ENCODE measurements around the gene ESRP2. TPM values are rescaled to one million over a fixed set of nuclear protein-coding genes. Genes with fewer than 3 reads are reported as not detected.

The ESRP2 gene
- total RNA-seq, 1 donor from 2014 or later: 5.4 TPM

DNA sequence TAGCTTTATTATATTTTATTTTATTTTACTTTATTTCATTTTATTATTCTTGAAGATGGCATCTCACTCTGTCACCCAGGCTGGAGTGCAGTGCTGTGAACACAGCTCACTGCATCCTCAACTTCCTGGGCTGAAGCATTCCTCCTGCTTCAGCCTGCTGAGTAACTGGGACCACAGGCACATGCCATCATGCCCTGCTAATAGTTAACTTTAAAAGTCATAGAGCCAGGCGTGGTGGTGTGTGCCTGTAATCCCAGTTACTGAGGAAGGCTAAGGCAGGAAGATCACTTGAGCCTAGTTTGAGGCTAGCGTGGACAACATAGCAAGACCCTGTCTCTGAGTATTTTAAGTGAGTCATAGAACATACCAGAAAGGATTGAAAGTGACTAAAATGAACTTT lies 38.7 kb downstream of the ESRP2 start:
- no peaks in the 10 kb centered on the region for H3K27me3 Mint-ChIP-seq (ENCODE audit: insufficient read depth, low read depth)
- H3K9me3 Mint-ChIP-seq: no peaks in the 10 kb centered on the region
- H3K4me2 ChIP-seq: no peak overlapping the region
- no peak for DNase-seq (ENCODE audit: low spot score)
- no peaks in the 10 kb centered on the region for H3K4me1 Mint-ChIP-seq
- H3K36me3 Mint-ChIP-seq: peaks cover 8% of the 10 kb centered on the region
- no peak overlapping the region for H2AFZ ChIP-seq (replicated peaks)
- H3K4me1 ChIP-seq: no peaks in the 10 kb centered on the region
- no peaks in the 10 kb centered on the region for H3F3A ChIP-seq (ENCODE audit: low read depth)
- H3K79me2 ChIP-seq (ENCODE audit: low read depth): no peaks in the 10 kb centered on the region
- H3K9me3 ChIP-seq (ENCODE audit: low read depth): no peaks in the 10 kb centered on the region
- no peak overlapping the region for H3K9ac ChIP-seq
- H3K36me3 ChIP-seq: no peaks in the 10 kb centered on the region
- H3K4me3 ChIP-seq: no peak overlapping the region
- no peaks in the 10 kb centered on the region for H4K20me1 ChIP-seq (ENCODE audit: low read depth)
- no peak overlapping the region for H3K27ac Mint-ChIP-seq
- no peaks in the 10 kb centered on the region for H3K27me3 ChIP-seq
- no peak overlapping the region for H3K27ac ChIP-seq
- no peak overlapping the region for H3K4me3 Mint-ChIP-seq
- TF ChIP-seq, protein P1, sequence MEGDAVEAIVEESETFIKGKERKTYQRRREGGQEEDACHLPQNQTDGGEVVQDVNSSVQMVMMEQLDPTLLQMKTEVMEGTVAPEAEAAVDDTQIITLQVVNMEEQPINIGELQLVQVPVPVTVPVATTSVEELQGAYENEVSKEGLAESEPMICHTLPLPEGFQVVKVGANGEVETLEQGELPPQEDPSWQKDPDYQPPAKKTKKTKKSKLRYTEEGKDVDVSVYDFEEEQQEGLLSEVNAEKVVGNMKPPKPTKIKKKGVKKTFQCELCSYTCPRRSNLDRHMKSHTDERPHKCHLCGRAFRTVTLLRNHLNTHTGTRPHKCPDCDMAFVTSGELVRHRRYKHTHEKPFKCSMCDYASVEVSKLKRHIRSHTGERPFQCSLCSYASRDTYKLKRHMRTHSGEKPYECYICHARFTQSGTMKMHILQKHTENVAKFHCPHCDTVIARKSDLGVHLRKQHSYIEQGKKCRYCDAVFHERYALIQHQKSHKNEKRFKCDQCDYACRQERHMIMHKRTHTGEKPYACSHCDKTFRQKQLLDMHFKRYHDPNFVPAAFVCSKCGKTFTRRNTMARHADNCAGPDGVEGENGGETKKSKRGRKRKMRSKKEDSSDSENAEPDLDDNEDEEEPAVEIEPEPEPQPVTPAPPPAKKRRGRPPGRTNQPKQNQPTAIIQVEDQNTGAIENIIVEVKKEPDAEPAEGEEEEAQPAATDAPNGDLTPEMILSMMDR (IDR thresholded peaks at IDR 0.05): no peak
- TF ChIP-seq EZH2phosphoT487 (IDR thresholded peaks at IDR 0.05) (no peak), EZH2 (IDR thresholded peaks at IDR 0.05) (no peak)

DNA sequence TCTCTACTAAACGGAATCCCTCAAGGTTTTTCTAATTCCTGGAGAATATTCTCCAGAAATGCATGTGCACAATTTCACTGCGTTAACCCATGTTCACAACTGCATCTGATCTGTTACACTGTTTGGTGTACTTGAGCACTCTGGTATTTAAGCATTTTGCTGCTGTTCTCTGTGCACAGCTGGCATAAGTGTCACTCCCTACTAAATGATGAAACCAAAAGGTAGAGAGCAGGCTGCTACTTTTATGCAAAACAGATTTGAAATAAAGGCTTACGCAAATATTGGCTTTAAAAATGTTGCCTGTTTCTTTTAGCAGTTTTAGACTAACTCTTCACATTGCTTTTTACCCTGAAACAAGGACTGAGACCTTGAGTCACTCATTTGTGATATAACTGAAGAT lies 41.7 kb downstream of the ESRP2 start:
- Histone ChIP-seq H3K27ac (no peak overlapping the region), H3K27me3 (no peaks in the 10 kb centered on the region), H3K79me2 (ENCODE audit: low read depth) (no peaks in the 10 kb centered on the region), H3K4me2 (no peak overlapping the region), H4K20me1 (ENCODE audit: low read depth) (no peaks in the 10 kb centered on the region), H3K4me1 (no peaks in the 10 kb centered on the region), H3K9ac (no peak overlapping the region), H3K9me3 (ENCODE audit: low read depth) (no peaks in the 10 kb centered on the region), H3K36me3 (no peaks in the 10 kb centered on the region), H2AFZ (replicated peaks) (no peak overlapping the region), H3K4me3 (no peak overlapping the region), H3F3A (ENCODE audit: low read depth) (no peaks in the 10 kb centered on the region)
- no peaks in the 10 kb centered on the region for H3K4me1 Mint-ChIP-seq
- H3K9me3 Mint-ChIP-seq: no peaks in the 10 kb centered on the region
- DNase-seq (ENCODE audit: low spot score): no peak
- peaks cover 18% of the 10 kb centered on the region for H3K36me3 Mint-ChIP-seq
- no peak overlapping the region for H3K27ac Mint-ChIP-seq
- TF ChIP-seq EZH2phosphoT487 (IDR thresholded peaks at IDR 0.05): no peak
- TF ChIP-seq, protein P1 (IDR thresholded peaks at IDR 0.05): no peak
- H3K4me3 Mint-ChIP-seq: no peak overlapping the region
- H3K27me3 Mint-ChIP-seq (ENCODE audit: insufficient read depth, low read depth): no peaks in the 10 kb centered on the region

DNA sequence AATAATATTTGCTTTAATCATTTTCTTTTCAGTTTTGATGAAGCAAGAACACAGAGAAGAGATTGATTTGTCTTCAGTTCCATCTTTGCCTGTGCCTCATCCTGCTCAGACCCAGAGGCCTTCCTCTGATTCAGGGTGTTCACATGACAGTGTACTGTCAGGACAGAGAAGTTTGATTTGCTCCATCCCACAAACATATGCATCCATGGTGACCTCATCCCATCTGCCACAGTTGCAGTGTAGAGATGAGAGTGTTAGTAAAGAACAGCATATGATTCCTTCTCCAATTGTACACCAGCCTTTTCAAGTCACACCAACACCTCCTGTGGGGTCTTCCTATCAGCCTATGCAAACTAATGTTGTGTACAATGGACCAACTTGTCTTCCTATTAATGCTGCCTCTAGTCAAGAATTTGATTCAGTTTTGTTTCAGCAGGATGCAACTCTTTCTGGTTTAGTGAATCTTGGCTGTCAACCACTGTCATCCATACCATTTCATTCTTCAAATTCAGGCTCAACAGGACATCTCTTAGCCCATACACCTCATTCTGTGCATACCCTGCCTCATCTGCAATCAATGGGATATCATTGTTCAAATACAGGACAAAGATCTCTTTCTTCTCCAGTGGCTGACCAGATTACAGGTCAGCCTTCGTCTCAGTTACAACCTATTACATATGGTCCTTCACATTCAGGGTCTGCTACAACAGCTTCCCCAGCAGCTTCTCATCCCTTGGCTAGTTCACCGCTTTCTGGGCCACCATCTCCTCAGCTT lies 45.0 kb downstream of the ESRP2 start:
- Histone ChIP-seq H3K4me2 (no peak overlapping the region), H3K9ac (no peak overlapping the region), H3K79me2 (ENCODE audit: low read depth) (no peaks in the 10 kb centered on the region), H3K9me3 (ENCODE audit: low read depth) (no peaks in the 10 kb centered on the region), H3K27me3 (no peaks in the 10 kb centered on the region), H3F3A (ENCODE audit: low read depth) (no peaks in the 10 kb centered on the region), H3K36me3 (no peaks in the 10 kb centered on the region), H2AFZ (replicated peaks) (no peak overlapping the region), H3K4me1 (no peaks in the 10 kb centered on the region), H4K20me1 (ENCODE audit: low read depth) (no peaks in the 10 kb centered on the region), H3K27ac (no peak overlapping the region), H3K4me3 (no peak overlapping the region)
- TF ChIP-seq EZH2phosphoT487 (IDR thresholded peaks at IDR 0.05) (no peak), EZH2 (IDR thresholded peaks at IDR 0.05) (no peak)
- TF ChIP-seq, protein P1 (IDR thresholded peaks at IDR 0.05): no peak
- H3K36me3 Mint-ChIP-seq: peaks cover 33% of the 10 kb centered on the region
- no peaks in the 10 kb centered on the region for H3K27me3 Mint-ChIP-seq (ENCODE audit: insufficient read depth, low read depth)
- H3K27ac Mint-ChIP-seq: no peak overlapping the region
- no peak overlapping the region for H3K4me3 Mint-ChIP-seq
- H3K4me1 Mint-ChIP-seq: no peaks in the 10 kb centered on the region
- no peak for DNase-seq (ENCODE audit: low spot score)
- peaks cover 2% of the 10 kb centered on the region for H3K9me3 Mint-ChIP-seq
